GM12878 (cell line): ENCODE measurements around the gene A3GALT2. TPM values are rescaled to one million over a fixed set of nuclear protein-coding genes. Genes with fewer than 3 reads are reported as not detected.

Source experiments
- ATAC-seq: fragments of 200-7000 bp; cut with Tn5 transposase; 3 replicates; pipeline ENCODE4 v1.9.1; 2020; ENCODE audit warnings: mild to moderate bottlenecking, moderate library complexity
- BruUV-seq: library from RNA; stranded (reverse); fragments of 400-500 nt; replicated peaks from 2 replicates; lab custom pipeline; 2021; lab: Mats Ljungman, UMichigan
- CTCF ChIA-PET: fragments of 300-600 bp; sonication (Branson Sonifier 250); formaldehyde crosslinking; extraction: SDS; loops from one replicate; lab custom pipeline; 2021; ENCODE audit warnings: inconsistent platforms; lab: Yijun Ruan, JAX
- POLR2A ChIA-PET: fragments of 350-600 bp; formaldehyde crosslinking; extraction: SDS; loops from one replicate; lab custom pipeline; 2021; ENCODE audit warnings: inconsistent platforms; lab: Charles Lee
- RAD21 ChIA-PET: fragments of 300-600 bp; sonication (Branson Sonifier 250); formaldehyde crosslinking; loops from one replicate; lab custom pipeline; 2023; ENCODE audit warnings: antibody characterized with exemption; ENCODE audit not compliant: unreplicated experiment; lab: Charles Lee
- SMC1A ChIA-PET: fragments of 300-600 bp; sonication (Branson Sonifier 250); formaldehyde crosslinking; loops from one replicate; lab custom pipeline; 2023; ENCODE audit not compliant: unreplicated experiment, uncharacterized antibody; lab: Charles Lee
- DNase-seq: peaks from one replicate; pipeline ENCODE4 v3.0.0-alpha.2; 2011; ENCODE audit warnings: low read depth, low spot score
- FAIRE-seq: peaks from 3 replicates; lab custom pipeline; 2011; peaks lifted over from hg19 to GRCh38; lab: Jason Lieb, UNC
- H2AFZ ChIP-seq: 2 replicates; pipeline ENCODE4 v1.6.0; 2011; ENCODE audit warnings: low read depth, low read length, control low read depth; ENCODE audit not compliant: control insufficient read depth
- H3K27ac ChIP-seq: 2 replicates; pipeline ENCODE4 v1.5.1; 2011; ENCODE audit warnings: control low read depth; ENCODE audit not compliant: control insufficient read depth, insufficient read depth
- H3K27me3 ChIP-seq, 2 experiments: replicated peaks in 1 of 2; 2 replicates each; pipeline versions ENCODE4 v1.6.0 to v1.6.1; 2011; ENCODE audit warnings: low read length in 1 of 2; ENCODE audit not compliant: control insufficient read depth in 2 of 2, insufficient read depth in 2 of 2
- H3K36me3 ChIP-seq, 2 experiments: 2 replicates each; pipeline ENCODE4 v1.5.1; 2011; ENCODE audit warnings: low read length in 1 of 2; ENCODE audit not compliant: control insufficient read depth in 2 of 2, insufficient read depth in 2 of 2
- H3K4me1 ChIP-seq: 2 replicates; pipeline ENCODE4 v1.6.1; 2011; ENCODE audit warnings: mild to moderate bottlenecking, low read length, moderate library complexity, mixed read lengths; ENCODE audit not compliant: control insufficient read depth, insufficient read depth
- H3K4me2 ChIP-seq: 2 replicates; pipeline ENCODE4 v1.6.0; 2011; ENCODE audit warnings: control low read depth; ENCODE audit not compliant: control insufficient read depth, insufficient read depth
- H3K4me3 ChIP-seq: fragments of 200-600 bp; sonication (generic); 2 replicates; pipeline ENCODE4 v1.5.1; 2016
- H3K79me2 ChIP-seq: 2 replicates; pipeline ENCODE4 v1.6.0; 2011; ENCODE audit warnings: low read length; ENCODE audit not compliant: control insufficient read depth, insufficient read depth
- H3K9ac ChIP-seq: 2 replicates; pipeline ENCODE4 v1.8.0; 2011; ENCODE audit warnings: low read length, control low read depth, mixed read lengths; ENCODE audit not compliant: control insufficient read depth, insufficient read depth
- H3K9me3 ChIP-seq: replicated peaks from 3 replicates; pipeline ENCODE4 v1.5.1; 2011; ENCODE audit warnings: mild to moderate bottlenecking, low read length; ENCODE audit not compliant: control insufficient read depth, insufficient read depth
- H4K20me1 ChIP-seq: 2 replicates; pipeline ENCODE4 v1.6.0; 2011; ENCODE audit not compliant: control insufficient read depth, insufficient read depth
- ASH2L ChIP-seq: fragments of 300-600, 200-600 bp; sonication (generic); IDR thresholded peaks from 2 replicates; pipeline ENCODE4 v1.6.1; 2017; ENCODE audit warnings: low read depth, mild to moderate bottlenecking, borderline replicate concordance
- EED ChIP-seq: sonication (generic); IDR thresholded peaks from 2 replicates; pipeline ENCODE4 v1.6.1; 2016; ENCODE audit warnings: antibody characterized with exemption, low read depth
- IKZF1 ChIP-seq: fragments of 450-650 bp; conservative IDR thresholded peaks from 2 replicates; pipeline ENCODE4 v1.6.1; 2017; ENCODE audit warnings: antibody characterized with exemption, mild to moderate bottlenecking
- NFIC ChIP-seq: IDR thresholded peaks from 2 replicates; pipeline ENCODE4 v1.6.1; 2012; ENCODE audit warnings: low read depth, mild to moderate bottlenecking, inconsistent platforms, low read length, moderate library complexity
- NR2F1 ChIP-seq: fragments of 450-650 bp; conservative IDR thresholded peaks from 2 replicates; pipeline ENCODE4 v1.6.1; 2017; ENCODE audit warnings: mild to moderate bottlenecking
- RAD51 ChIP-seq: fragments of 450-650 bp; IDR thresholded peaks from 2 replicates; pipeline ENCODE4 v1.6.1; 2016; ENCODE audit warnings: moderate library complexity, mild to moderate bottlenecking, inconsistent platforms
- RELA ChIP-seq: fragments of 450-650 bp; IDR thresholded peaks from 2 replicates; pipeline ENCODE4 v1.8.0; 2014; ENCODE audit warnings: borderline replicate concordance; ENCODE audit not compliant: partially characterized antibody
- REST ChIP-seq: IDR thresholded peaks from 2 replicates; pipeline ENCODE4 v1.6.1; 2012; ENCODE audit warnings: mild to moderate bottlenecking, low read depth, low read length
- RUNX3 ChIP-seq: IDR thresholded peaks from 2 replicates; pipeline ENCODE4 v1.6.1; 2012; ENCODE audit warnings: low read length, inconsistent platforms
- TBL1XR1 ChIP-seq: IDR thresholded peaks from 2 replicates; pipeline ENCODE4 v1.6.1; 2012; ENCODE audit warnings: low read depth, low read length, improper control_type of control experiment
- TCF12 ChIP-seq: IDR thresholded peaks from 2 replicates; pipeline ENCODE4 v1.6.1; 2011; ENCODE audit warnings: low read depth, mild to moderate bottlenecking, low read length
- YY1 ChIP-seq: IDR thresholded peaks from 2 replicates; pipeline ENCODE4 v1.6.1; 2011; ENCODE audit warnings: low read depth, mild to moderate bottlenecking, low read length
- WGBS: methylation state at CpG from one replicate; pipeline ENCODE4 v1.1.6; 2016; ENCODE audit warnings: low lambda C conversion rate; ENCODE audit not compliant: insufficient replicate concordance, insufficient coverage; ENCODE audit errors: missing lambda C conversion rate; 5-methylcytosine and 5-hydroxymethylcytosine counted together
- in situ Hi-C: fragments of 300-500 bp; cut with MboI; formaldehyde crosslinking; loops from 9 replicates; pipeline ENCODE4 v1.14.3; 2018; ENCODE audit warnings: mixed read lengths
- intact Hi-C: fragments of 100-400 bp; cut with micrococcal nuclease; formaldehyde crosslinking; loops from one replicate; pipeline ENCODE4 v1.14.2; 2022; ENCODE audit not compliant: unreplicated experiment
- polyA plus RNA-seq, 11 experiments: library from polyadenylated mRNA; depleted of rRNA in 4 of 11; unstranded in 6 of 11; stranded (reverse) in 5 of 11; fragments of >200 nt; fragmentation: Nextera tagmentation in 4 of 11; fragmentation: Illumina TruSeq in 1 of 11; extraction: Ambion mirVana in 4 of 11; extraction: Trizol in 1 of 11; gene quantifications; 1 replicate in 1 of 11; 2 replicates in 10 of 11; pipeline versions ENCODE4 v1.2.1 to v1.2.3, GENCODE V29; 2011 to 2016; ENCODE audit warnings: inconsistent platforms in 2 of 11, missing spikeins in 2 of 11, low read depth in 1 of 11
- total RNA-seq, 4 experiments: library from RNA; depleted of rRNA in 3 of 4; stranded (reverse); fragments of >200 nt in 3 of 4; fragmentation: Illumina TruSeq in 1 of 4; extraction: Trizol in 1 of 4; gene quantifications; 2 replicates each; pipeline versions ENCODE4 v1.2.1 to v1.2.3, GENCODE V29; 2013 to 2021
- TF ChIP-seq, protein P1 (sequence below): fragments of 450-650 bp; IDR thresholded peaks from 2 replicates; pipeline ENCODE4 v1.6.1; 2017; ENCODE audit warnings: low read depth, mild to moderate bottlenecking, moderate library complexity

Gene A3GALT2
- total and polyA plus RNA-seq, 10 of the 15 experiments (the other 5 are each of a cell fraction or from before 2014, with no cell fraction given) = not detected

- Histone ChIP-seq H3K4me1 (peaks cover 25% of the 10 kb centered on the region), H3K4me2 (peak overlapping the region; percentile 78), H3K4me3 (peak overlapping the region; percentile 35; the same call in 1 of the 2 replicates), H2AFZ (no peak overlapping the region), H3K79me2 (peaks cover 84% of the 10 kb centered on the region), H3K9me3 (no peaks in the 10 kb centered on the region), H3K27ac (peak overlapping the region; percentile 50), H3K9ac (peak overlapping the region; percentile 26; the same call in 1 of the 2 replicates), H3K36me3 (peaks cover 0 to 8% of the 10 kb centered on the region in 2 experiments; a peak in 2 of 4 replicates), H3K27me3 (no peaks in the 10 kb centered on the region), H4K20me1 (no peaks in the 10 kb centered on the region)
- CTCF ChIA-PET = interaction anchor here (0.8 to 2.4 kb wide), 5 partner anchors 9 to 129 kb away, joined by 3 to 20 read pairs (median 6); no protein-coding TSS in a partner anchor
- SMC1A ChIA-PET = interaction anchor here (0.9 to 1.8 kb wide), 4 partner anchors 9 to 47 kb away, joined by 3 to 8 read pairs (median 4); no protein-coding TSS in a partner anchor
- no peak for FAIRE-seq
- no TSS peak for BruUV-seq
- peak; percentile 33 for DNase-seq
- peak; percentile 54 for ATAC-seq
- intact Hi-C loops = loop anchor here (10.0 kb wide), 1 partner anchor 217 kb away; no protein-coding TSS in a partner anchor
- RAD21 ChIA-PET = interaction anchor here (0.6 to 0.9 kb wide), 3 partner anchors 47 to 416 kb away, joined by 3 to 5 read pairs (median 5); no protein-coding TSS in a partner anchor
- 39% methylated on average over 7 of the region's 7 CpGs for WGBS
- POLR2A ChIA-PET = interaction anchor here (0.5 to 1.2 kb wide), 3 partner anchors 45 to 215 kb away, joined by 3 to 6 read pairs (median 5); no protein-coding TSS in a partner anchor
- TF ChIP-seq IKZF1 (peak; percentile 55), TCF12 (0 out of 2 replicates have a peak, but pooled peaks have one; percentile 62), RELA (peak; percentile 44), TBL1XR1 (0 out of 2 replicates have a peak, but pooled peaks have one; percentile 12), YY1 (peak; percentile 81), RAD51 (no peak), ASH2L (no peak), NFIC (peak; percentile 40; the same call in 1 of the 2 replicates), NR2F1 (no peak), REST (no peak), EED (peak; percentile 76), RUNX3 (peak; percentile 41)
- TF ChIP-seq, protein P1, sequence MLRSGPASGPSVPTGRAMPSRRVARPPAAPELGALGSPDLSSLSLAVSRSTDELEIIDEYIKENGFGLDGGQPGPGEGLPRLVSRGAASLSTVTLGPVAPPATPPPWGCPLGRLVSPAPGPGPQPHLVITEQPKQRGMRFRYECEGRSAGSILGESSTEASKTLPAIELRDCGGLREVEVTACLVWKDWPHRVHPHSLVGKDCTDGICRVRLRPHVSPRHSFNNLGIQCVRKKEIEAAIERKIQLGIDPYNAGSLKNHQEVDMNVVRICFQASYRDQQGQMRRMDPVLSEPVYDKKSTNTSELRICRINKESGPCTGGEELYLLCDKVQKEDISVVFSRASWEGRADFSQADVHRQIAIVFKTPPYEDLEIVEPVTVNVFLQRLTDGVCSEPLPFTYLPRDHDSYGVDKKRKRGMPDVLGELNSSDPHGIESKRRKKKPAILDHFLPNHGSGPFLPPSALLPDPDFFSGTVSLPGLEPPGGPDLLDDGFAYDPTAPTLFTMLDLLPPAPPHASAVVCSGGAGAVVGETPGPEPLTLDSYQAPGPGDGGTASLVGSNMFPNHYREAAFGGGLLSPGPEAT = peak; percentile 48; the same call in 1 of the 2 replicates
- in situ Hi-C loops = no loop called here
These were observed 21.3 kb upstream of the A3GALT2 start for GRCh38 chr1:33342041-33342723.
